Testis (tissue), 2 donors: ENCODE measurements around the gene A4GNT.

Source experiments
- POLR2A ChIP-seq: fragments of 450-650 bp; IDR thresholded peaks from one replicate; pipeline ENCODE4 v1.6.1; 2017; ENCODE audit warnings: antibody characterized with exemption, mild to moderate bottlenecking, moderate library complexity
- TF ChIP-seq, protein P1 (sequence below), 3 experiments: fragments of 450-650 bp in 2 of 3; fragments of 200-600 bp in 1 of 3; sonication (generic) in 1 of 3; IDR thresholded peaks; one replicate each; pipeline ENCODE4 v1.5.1; 2016 to 2019; ENCODE audit warnings: antibody characterized with exemption in 3 of 3, mild to moderate bottlenecking in 2 of 3, moderate library complexity in 1 of 3

DNA sequence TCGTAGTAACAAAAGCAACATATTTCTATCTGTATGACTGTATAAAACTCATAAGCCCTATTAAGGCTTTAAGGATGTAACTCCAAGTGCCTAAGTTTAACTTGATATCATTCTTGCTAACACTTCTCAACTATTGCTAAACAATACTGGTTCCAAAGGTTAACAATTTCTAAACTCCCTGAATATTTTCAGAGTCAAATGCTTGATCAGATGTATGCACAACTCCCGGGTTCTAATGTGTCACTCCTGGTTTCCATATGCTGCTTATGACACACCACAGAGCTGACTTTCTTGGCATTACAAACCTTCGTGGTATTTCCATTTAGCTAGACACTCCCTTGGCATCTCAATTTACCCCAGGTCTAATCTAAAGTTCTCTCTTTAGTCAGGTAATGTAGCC is 43.1 kb downstream of the A4GNT start:
- TF ChIP-seq, protein P1, sequence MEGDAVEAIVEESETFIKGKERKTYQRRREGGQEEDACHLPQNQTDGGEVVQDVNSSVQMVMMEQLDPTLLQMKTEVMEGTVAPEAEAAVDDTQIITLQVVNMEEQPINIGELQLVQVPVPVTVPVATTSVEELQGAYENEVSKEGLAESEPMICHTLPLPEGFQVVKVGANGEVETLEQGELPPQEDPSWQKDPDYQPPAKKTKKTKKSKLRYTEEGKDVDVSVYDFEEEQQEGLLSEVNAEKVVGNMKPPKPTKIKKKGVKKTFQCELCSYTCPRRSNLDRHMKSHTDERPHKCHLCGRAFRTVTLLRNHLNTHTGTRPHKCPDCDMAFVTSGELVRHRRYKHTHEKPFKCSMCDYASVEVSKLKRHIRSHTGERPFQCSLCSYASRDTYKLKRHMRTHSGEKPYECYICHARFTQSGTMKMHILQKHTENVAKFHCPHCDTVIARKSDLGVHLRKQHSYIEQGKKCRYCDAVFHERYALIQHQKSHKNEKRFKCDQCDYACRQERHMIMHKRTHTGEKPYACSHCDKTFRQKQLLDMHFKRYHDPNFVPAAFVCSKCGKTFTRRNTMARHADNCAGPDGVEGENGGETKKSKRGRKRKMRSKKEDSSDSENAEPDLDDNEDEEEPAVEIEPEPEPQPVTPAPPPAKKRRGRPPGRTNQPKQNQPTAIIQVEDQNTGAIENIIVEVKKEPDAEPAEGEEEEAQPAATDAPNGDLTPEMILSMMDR (IDR thresholded peaks at IDR 0.05), result no peak
- TF ChIP-seq POLR2A, result no peak
